Activated CD4-positive, CD25-positive, alpha-beta regulatory T cell treated with anti-CD3 and anti-CD28 coated beads, Interleukin-2, amount 50 U/mL, for 24 hours (primary cell): ENCODE data around the gene SMTN.
A peak's percentile ranks its signal among the peaks of the same experiment; 100 is the strongest.
"Not testable (repeated sequence)": the region's sequence is repeated elsewhere in the genome, so short reads cannot be mapped to it uniquely, and the experiment has no call there.

Source experiments
- ATAC-seq, 2 donors: fragments of 150-1000 bp; cut with Tn5 transposase; one replicate each; pipeline ENCODE4 v1.10.0; 2021; ENCODE audit warnings: mild to moderate bottlenecking in 1 of 2, moderate library complexity in 1 of 2

Gene SMTN

DNA sequence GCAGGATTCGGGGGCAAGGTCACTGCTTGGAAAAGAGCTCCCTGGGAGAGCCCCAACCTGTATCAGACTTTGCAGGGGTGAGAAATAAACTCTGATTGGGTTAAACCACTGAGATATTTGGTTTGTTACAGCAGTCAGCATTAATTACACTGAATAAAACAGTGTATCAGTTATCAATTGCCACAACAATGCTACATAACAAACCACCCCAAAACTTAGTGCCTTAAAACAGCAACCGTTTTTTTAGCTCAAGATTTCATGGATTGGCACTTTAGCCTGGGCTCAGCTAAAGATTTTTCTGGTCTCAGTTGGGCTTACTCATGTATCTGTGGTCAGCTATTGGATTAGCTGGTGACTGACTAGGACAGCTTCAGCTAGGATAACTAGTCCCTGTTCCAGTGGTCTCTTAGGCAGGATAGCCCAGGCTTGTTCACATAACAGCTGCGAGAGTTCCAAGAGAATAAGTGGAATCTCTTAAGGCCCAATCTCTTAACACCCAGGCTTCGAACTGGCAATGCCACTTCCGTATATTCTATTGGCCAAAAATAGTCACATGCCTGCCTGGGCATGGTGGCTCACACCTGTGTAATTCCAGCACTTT lies 7.5 kb upstream of the SMTN start:
- ATAC-seq, result not testable (repeated sequence)

DNA sequence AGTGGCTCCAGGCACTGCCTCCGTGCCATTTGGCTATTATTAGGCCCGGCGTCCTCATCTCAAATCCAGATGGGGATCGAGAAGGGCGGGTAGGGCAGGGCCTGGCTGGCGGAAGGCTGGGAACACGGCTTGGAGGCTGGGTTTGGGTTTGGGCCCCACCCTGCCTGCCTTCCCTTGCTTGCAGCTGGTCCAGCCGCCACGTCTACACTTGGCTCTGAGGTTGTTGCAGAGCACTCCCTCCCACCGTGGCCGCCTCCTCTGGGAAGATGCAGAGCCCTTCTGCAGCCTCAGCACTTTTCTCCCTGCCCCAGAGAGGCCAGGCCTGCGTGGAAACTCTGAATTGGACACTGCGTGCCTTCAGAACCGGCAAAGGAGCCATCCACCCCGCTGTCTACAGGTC lies 5.2 kb upstream of the SMTN start:
- ATAC-seq, result no peak

DNA sequence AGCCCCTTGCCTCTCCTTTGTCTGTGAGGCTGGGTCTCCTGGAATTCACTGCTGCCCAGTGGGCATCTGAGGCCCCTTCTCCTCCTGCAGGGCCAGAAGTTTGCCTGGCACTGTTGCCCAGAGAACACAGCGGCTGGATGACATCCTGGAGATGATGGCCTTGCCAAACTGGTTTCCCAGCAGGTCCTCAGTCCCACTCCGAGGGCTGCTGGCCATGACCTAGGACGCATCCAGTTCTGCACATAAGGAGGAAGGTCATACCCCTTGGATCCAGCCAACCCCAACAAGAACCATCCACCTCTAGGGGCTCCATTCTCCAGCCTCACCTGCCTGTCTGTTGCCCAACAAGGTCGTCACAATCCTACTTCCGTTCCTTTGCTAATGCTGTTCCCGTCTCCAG lies 3.4 kb upstream of the SMTN start:
- no peak for ATAC-seq

DNA sequence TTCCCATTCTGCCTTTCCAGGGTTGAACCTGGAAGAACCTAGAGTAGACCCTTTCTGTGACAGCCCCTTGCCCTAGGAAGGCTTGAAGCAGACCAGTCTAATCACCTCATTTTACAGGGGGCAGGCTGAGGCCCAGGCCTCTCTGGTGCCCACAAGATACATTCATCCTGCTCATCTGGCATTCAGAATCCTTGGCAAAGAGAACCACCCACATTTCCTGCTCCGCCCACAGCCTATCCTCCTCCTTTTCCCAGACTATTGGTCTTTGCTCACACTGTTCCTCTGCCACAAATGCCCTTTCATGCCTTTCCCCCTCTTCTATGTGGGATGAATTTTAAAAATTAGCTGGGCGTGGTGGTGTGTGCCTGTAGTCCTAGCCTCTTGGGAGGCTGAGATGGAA lies 2.7 kb upstream of the SMTN start:
- not testable (repeated sequence) for ATAC-seq

DNA sequence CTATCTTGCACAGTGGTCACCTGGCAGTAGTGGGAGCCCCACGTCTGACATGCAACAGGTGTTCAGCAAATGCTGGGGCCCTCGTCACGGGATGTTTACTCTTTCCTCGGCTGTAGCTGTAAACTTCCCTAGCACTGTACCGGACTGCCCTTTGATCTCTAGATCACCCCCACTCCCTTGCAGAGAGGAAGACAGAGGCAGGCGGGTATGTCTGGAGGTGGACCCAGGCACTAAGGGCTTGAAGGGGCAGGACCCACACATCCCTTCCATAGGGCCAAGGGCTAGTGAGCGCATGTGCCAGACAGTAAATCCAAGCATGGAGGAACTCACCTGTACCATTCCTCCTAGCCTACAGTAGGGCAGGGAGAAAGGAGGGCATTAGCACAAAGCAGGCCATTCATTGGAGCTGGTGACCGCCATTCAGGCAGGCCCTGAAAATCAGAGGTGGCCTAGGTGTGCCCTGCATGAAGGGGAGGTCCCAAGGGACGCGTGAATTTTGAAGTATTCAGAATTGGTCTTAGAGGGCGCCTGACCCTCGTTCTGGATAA lies 1.9 kb upstream of the SMTN start:
- ATAC-seq, result no peak

GRCh38 chr22:31080164-31080847 lies 812 bp upstream of the SMTN start:
- ATAC-seq, result no peak

GRCh38 chr22:31081963-31082605 lies 966 bp downstream of the SMTN start:
- peak in 1 of 2 donors; percentile 11 for ATAC-seq

DNA sequence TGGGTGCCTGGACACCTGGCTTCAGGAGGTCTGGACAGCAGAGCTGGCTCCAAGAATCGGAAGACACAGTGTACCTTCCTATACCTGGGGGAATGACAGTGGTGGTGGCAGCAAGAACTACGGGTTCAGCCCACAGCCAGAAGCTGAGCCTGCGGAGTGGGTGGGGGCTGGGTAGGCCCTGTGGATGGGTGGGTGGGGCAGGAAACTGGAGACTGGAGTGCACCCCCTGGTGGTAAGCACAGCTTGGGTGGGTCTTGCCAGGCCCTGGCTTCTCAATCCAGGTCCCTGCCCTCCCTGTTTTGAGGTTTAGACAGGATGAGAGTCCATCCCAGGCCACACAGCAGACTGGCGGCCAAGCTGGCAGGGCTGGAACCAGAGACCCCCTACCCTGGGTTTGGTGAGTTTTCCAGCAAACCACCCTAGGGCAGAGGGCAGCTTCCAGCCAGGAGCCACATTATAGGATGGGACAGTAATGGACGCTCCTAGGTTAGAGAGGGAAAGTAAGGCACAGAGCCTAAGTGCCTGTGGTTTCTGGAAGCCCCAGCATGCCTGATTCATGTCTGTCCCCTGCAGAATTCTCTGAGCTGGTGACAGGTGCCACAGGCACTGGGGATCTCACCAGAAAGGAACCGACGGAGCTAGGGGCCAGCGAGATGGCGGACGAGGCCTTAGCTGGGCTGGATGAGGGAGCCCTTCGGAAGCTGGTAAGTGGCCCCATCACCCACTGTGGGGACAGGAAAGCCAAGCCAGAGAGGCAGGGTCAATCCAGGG lies 1.7 kb downstream of the SMTN start:
- ATAC-seq, result no peak

- ATAC-seq, result no peak
Observed at GRCh38 chr22:31083377-31083768, 2.3 kb downstream of the SMTN start.

DNA sequence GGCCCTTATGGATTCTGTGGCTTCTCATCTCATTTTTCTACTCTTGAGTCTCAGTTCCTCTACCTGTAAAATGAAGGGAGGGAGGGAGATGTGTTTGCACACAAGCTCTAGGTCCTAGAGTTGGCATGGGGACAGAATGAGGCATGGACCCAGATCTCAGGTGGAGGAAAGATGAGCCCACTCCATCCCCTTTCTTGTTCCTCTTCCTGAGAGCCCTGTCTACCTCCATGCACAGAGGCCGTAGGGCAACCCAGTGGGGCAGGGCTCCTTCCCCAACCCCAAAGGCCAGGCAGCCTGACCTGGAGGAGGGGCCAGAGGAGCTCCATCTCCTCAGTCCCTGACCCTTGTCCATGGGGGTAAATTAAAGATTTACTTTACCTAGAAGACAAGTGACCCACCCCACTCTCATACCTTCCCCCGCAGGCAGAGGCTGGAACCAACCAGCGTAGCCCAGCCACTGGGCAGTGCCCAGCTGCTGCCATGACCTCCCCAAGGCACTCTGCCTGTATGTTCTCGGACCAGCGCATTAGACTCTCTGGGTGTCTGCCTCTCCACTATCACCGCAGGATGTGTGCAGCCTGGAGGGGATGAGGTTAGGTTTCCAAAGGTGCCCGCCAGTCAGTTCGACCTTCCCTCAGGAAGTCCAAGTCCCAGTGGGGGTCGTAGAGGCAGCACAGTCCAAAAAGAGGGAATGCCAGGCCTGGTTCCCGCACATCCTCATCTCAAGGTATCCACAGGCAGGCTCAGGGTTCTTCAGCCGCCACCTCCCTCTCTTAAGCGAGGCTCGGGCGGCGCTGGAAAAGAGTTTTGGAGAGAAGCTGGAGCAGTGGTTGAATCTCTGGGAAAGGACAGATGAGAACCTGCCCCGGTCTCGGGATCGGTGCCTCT lies 3.0 kb downstream of the SMTN start:
- peak in 1 of 2 donors; percentile 2 for ATAC-seq

- ATAC-seq, result peak; percentile 88 to 89
Observed at GRCh38 chr22:31084811-31085492, 3.8 kb downstream of the SMTN start.

DNA sequence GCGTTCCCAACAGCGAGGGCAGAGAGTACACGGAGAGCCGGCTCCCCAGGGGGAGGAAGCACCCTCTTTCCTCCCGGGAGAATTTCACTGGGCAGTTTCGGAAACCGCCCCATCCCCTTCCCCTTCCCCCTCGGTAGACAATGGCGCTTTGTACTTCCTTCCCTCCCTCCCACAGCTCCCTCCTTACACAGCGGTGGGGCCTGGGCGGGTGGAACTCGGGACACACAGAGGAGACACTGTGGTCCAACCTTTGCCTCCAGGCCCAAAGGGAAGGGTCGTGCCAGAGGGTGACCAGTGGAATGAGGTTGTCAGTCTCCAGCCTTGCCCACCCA lies 4.3 kb downstream of the SMTN start:
- ATAC-seq, result no peak

GRCh38 chr22:31085928-31086327 lies 4.8 kb downstream of the SMTN start:
- ATAC-seq, result no peak

- ATAC-seq, result no peak
Observed at GRCh38 chr22:31086703-31087330, 5.7 kb downstream of the SMTN start.

DNA sequence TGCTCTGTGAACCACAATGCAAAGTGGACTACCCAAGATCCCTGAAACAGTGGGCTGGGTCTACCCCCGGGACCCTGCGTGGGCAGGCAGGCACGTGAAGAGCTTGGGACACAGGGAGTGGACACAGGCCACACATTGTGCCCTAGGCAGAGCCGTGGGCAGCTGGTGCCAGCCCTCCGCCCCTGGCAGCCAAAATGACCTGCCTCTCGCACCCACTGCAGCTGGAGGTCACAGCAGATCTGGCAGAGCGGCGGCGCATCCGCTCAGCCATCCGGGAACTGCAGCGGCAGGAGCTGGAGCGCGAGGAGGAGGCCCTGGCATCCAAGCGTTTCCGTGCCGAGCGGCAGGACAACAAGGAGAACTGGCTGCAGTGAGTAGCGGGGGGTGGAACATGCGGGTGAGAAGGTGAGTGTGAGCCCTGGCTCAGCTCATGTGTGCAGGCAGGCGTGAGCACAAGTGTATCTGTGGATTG lies 6.7 kb downstream of the SMTN start:
- no peak for ATAC-seq

GRCh38 chr22:31088233-31088986 lies 7.3 kb downstream of the SMTN start:
- ATAC-seq, result no peak

DNA sequence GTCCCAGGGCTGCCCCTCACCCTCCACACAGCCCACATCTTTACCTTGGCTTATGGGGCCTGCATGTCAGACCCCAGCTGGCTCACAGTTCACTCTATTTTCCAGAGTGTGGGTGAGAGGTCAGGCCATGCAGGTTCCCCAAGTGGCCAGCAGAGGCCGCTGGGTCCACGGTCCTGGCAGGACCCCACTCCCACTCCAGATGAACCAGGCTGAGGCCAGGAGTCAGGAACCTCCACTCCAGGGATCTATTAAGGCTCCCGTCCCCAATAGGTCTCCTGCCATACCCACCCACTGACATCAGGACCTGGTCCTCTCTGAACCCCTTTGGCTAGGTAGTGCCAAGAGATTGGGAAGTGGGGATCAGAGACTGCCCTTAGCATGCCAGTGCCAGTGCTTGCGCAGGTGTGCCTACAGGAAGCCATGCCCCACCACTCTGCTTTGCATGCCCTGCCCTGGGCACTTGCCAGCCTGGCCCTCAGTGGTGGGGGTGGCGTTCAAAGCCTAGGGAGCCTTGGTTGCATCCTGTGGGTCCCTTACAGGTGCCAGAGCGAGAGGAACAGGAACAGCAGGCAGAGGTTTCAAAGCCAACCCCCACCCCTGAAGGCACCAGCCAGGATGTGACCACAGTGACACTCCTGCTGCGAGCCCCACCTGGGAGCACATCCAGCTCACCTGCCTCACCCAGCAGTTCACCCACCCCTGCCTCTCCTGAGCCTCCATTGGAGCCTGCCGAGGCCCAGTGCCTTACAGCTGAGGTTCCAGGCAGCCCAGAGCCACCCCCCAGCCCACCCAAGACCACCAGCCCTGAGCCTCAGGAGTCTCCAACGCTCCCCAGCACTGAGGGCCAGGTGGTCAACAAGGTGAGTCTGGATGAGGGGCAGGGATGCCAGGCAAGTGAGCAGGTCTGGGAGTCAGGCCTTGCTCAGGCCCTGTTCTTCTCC lies 8.3 kb downstream of the SMTN start:
- no peak for ATAC-seq

GRCh38 chr22:31090217-31091085 lies 9.3 kb downstream of the SMTN start:
- no peak for ATAC-seq
